ENCODE data around the gene MTA1.

MTA1 gene

GRCh38 chr14:105379946-105380345 is 39.7 kb upstream of the MTA1 start:
- H3K4me3 ChIP-seq (replicated peaks; ENCODE audit: insufficient read depth, low read length): no peak overlapping the region
- H3K27ac ChIP-seq (replicated peaks): no peak overlapping the region
- no peak for DNase-seq (ENCODE audit: low read depth in 1 of 2, low spot score in 1 of 2)
- TF ChIP-seq SPI1 (IDR thresholded peaks at IDR 0.05; ENCODE audit: borderline replicate concordance, low read depth) (no peak), CTCF (IDR thresholded peaks at IDR 0.05; ENCODE audit: insufficient read depth, low read length) (no peak), POLR2AphosphoS5 (IDR thresholded peaks at IDR 0.05; ENCODE audit: low read depth) (no peak), GABPA (IDR thresholded peaks at IDR 0.05; ENCODE audit: low read depth) (no peak), REST (IDR thresholded peaks at IDR 0.05; ENCODE audit: insufficient replicate concordance, low read depth) (no peak)
- no peaks in the 10 kb centered on the region for H3K27me3 ChIP-seq (ENCODE audit: insufficient read depth, poor library complexity, severe bottlenecking)

- Histone ChIP-seq H3K4me3 (replicated peaks; ENCODE audit: insufficient read depth, low read length) (no peak overlapping the region), H3K27me3 (ENCODE audit: insufficient read depth, poor library complexity, severe bottlenecking) (no peaks in the 10 kb centered on the region), H3K27ac (replicated peaks) (no peak overlapping the region)
- no peak for TF ChIP-seq REST (IDR thresholded peaks at IDR 0.05; ENCODE audit: insufficient replicate concordance, low read depth)
- TF ChIP-seq POLR2AphosphoS5 (IDR thresholded peaks at IDR 0.05; ENCODE audit: low read depth): no peak
- TF ChIP-seq CTCF (IDR thresholded peaks at IDR 0.05; ENCODE audit: insufficient read depth, low read length): no peak
- no peak for TF ChIP-seq SPI1 (IDR thresholded peaks at IDR 0.05; ENCODE audit: borderline replicate concordance, low read depth)
- no peak for TF ChIP-seq GABPA (IDR thresholded peaks at IDR 0.05; ENCODE audit: low read depth)
- DNase-seq (ENCODE audit: low read depth in 1 of 2, low spot score in 1 of 2): no peak
Measured at GRCh38 chr14:105380756-105381155, 38.9 kb upstream of the MTA1 start.

GRCh38 chr14:105381446-105382342 is 37.9 kb upstream of the MTA1 start:
- TF ChIP-seq POLR2AphosphoS5 (IDR thresholded peaks at IDR 0.05; ENCODE audit: low read depth): no peak
- TF ChIP-seq GABPA (IDR thresholded peaks at IDR 0.05; ENCODE audit: low read depth): no peak
- TF ChIP-seq REST (IDR thresholded peaks at IDR 0.05; ENCODE audit: insufficient replicate concordance, low read depth): no peak
- no peak for TF ChIP-seq CTCF (IDR thresholded peaks at IDR 0.05; ENCODE audit: insufficient read depth, low read length)
- no peak for TF ChIP-seq SPI1 (IDR thresholded peaks at IDR 0.05; ENCODE audit: borderline replicate concordance, low read depth)

More at GRCh38 chr14:105381446-105382342, 37.9 kb upstream of the MTA1 start:
- no peaks in the 10 kb centered on the region for H3K27me3 ChIP-seq (ENCODE audit: insufficient read depth, poor library complexity, severe bottlenecking)
- DNase-seq (ENCODE audit: low read depth in 1 of 2, low spot score in 1 of 2): no peak
- H3K27ac ChIP-seq (replicated peaks): no peak overlapping the region
- H3K4me3 ChIP-seq (replicated peaks; ENCODE audit: insufficient read depth, low read length): no peak overlapping the region

Measured in HL-60 (cell line).